Astrocyte (in vitro differentiated cells and primary cell): ENCODE data around the gene KCTD20.

Source experiments
- EZH2 ChIP-seq: IDR thresholded peaks from 2 replicates; pipeline ENCODE4 v1.6.1; 2012; ENCODE audit warnings: mild to moderate bottlenecking, low read length, inconsistent platforms; ENCODE audit not compliant: insufficient read depth
- TF ChIP-seq, protein P1 (sequence below): IDR thresholded peaks from 2 replicates; pipeline ENCODE4 v1.5.1; 2011; ENCODE audit warnings: low read depth, mild to moderate bottlenecking, inconsistent platforms, low read length, moderate library complexity; ENCODE audit not compliant: insufficient read depth

DNA sequence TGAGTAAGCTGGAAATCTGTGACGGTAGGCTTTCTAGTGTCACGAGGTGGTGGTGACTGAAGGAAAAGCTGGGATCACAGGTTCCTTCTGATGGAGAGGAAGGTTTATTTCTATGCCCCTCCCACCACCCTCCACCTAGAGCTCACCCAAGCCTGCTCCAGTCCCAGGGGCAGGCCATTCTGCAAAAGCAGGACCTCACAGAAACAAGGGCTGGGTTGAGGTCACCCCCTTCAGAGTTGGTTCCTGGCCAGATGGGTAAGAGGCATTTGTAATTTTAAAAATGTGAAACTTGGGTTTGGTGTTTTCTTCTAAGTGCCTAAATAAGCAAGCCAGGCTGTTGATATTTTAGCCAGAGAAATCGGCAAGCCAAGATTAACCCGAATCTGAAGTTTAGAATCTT lies 46.6 kb downstream of the KCTD20 start:
- no peak for TF ChIP-seq EZH2
- TF ChIP-seq, protein P1, sequence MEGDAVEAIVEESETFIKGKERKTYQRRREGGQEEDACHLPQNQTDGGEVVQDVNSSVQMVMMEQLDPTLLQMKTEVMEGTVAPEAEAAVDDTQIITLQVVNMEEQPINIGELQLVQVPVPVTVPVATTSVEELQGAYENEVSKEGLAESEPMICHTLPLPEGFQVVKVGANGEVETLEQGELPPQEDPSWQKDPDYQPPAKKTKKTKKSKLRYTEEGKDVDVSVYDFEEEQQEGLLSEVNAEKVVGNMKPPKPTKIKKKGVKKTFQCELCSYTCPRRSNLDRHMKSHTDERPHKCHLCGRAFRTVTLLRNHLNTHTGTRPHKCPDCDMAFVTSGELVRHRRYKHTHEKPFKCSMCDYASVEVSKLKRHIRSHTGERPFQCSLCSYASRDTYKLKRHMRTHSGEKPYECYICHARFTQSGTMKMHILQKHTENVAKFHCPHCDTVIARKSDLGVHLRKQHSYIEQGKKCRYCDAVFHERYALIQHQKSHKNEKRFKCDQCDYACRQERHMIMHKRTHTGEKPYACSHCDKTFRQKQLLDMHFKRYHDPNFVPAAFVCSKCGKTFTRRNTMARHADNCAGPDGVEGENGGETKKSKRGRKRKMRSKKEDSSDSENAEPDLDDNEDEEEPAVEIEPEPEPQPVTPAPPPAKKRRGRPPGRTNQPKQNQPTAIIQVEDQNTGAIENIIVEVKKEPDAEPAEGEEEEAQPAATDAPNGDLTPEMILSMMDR = no peak
